GM18499 (cell line): Measurements from ENCODE around the gene CDH13.

Experiments
- ATAC-seq: cut with Tn5 transposase; IDR thresholded peaks from one replicate; pipeline ENCODE4 v1.9.1; 2021; ENCODE audit warnings: moderate number of reproducible peaks; ENCODE audit not compliant: insufficient read depth, unreplicated experiment

CDH13 gene

GRCh38 chr16:83813823-83814658, 1187.3 kb downstream of the CDH13 start:
- no peak for ATAC-seq

GRCh38 chr16:83814659-83814985, 1187.9 kb downstream of the CDH13 start:
- no peak for ATAC-seq

DNA sequence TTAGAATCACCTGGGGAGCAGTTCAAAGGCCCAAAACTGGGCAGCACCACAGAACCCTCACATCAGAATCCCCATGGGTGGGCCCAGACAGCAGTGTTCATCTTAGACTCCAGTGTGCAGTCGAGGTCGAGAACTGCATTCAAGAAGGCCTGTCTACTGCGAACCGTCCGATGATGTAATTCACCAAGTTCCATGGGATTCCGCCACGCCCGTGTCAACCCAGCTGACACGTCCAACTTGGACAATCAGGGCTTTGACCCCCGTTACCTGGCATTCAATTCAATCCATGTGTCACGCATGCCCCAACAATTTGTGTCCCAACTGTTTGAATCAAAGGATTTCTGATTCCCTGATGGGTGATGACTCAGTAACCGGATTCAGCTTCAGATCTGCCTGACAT, 1190.3 kb downstream of the CDH13 start:
- no peak for ATAC-seq

GRCh38 chr16:83818276-83818675, 1191.5 kb downstream of the CDH13 start:
- no peak for ATAC-seq

DNA sequence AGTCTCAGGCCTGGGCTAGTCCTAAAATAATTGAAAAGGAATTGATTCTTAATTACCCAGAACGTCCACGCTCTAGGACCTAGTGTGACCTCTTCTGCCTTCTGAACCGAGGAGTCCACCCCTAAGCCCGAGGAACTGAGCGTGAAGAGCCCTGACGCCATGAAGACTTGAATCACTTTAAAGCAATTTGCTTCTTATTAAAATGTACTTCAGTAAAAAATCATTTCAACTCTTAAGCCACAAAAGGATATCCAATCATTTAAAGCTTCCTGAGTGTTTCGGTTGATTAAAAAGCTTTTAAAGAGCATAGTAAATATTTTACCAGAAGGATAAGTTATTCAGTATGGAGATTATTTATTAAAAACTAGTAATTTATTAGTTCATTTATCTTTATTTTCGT, 1192.6 kb downstream of the CDH13 start:
- no peak for ATAC-seq

- no peak for ATAC-seq
Observed at GRCh38 chr16:83826146-83826913, 1199.6 kb downstream of the CDH13 start.

DNA sequence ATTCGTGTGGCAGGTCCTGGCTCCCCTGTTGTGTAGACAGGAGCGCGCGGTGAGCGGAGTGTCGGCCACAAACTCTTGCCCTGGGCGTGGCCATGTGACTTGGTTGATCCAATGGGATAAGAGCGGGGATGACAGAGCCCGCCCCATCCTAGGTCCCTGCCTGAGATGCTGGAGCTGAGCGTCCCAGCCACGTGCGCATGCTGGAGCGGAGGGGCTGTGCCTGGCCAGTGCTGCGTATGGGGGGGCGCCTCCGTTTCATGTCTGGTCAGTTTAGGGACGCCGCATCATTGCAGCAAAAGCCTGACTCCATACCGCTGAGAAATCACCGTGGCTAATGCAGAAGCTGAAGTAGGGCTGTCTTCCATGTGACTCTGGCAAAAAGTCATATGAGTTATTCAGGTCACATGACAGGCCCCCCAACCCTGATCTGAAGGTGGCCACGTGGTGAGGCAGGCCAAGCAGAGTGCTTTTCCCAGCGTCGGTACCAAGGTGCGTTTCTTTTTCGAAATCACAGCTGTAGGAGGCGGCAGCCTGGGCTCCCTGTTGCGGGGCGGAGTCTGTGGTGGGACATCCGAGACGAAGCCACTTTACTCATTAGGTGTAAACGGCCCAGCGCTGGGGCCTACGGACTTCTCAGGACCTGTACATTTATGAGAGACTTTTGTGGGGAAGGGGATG, 1203.5 kb downstream of the CDH13 start:
- no peak for ATAC-seq

GRCh38 chr16:83830769-83831455, 1204.1 kb downstream of the CDH13 start:
- no peak for ATAC-seq

DNA sequence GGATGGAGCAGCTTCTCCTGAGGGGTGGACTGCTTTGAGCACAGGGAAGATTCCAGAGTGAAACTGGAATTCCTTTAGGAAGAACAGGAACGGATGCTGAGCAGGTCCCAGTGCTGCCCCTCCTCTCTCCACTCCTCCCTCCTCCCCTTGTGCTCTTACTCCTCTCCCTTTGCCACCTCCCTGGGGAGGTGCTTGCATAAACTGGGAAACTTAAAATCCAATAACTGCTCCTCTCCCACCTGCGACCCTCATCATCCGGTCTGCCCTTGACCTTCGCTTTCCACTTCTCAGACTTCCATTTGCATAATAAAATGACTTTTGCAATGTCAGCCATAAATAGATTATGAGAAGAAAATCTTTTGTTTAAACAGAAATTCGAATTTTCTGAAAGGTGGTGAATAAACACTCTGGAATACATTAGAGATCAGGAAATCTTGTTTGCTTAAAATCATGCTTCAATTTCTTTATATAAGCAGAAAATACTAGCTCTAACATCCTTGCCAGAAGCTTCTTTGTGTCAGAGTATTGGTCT, 1204.8 kb downstream of the CDH13 start:
- ATAC-seq = no peak

- ATAC-seq = no peak
Observed at GRCh38 chr16:83833921-83834320, 1207.2 kb downstream of the CDH13 start.

- ATAC-seq = no peak
Observed at GRCh38 chr16:83835586-83836566, 1209.1 kb downstream of the CDH13 start.

DNA sequence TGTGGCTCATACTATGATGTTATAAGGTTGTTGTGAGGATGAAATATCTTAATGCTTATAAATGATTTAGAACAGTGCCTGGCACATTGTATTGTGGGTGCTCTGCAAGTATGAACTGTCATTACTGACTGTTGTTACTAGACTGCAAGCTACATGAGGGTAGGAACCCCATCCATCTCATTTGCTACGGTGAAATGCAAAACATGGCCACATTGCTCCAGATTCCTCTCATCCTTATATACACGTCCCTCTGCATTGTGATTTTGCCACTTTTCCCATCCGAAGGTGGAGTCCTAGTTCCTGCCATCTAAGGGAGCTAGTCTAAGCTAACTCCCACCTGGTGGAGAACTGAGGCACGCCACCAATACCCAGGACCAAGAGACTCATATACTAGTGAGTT, 1210.8 kb downstream of the CDH13 start:
- no peak for ATAC-seq

- ATAC-seq = no peak
Observed at GRCh38 chr16:83838151-83838550, 1211.4 kb downstream of the CDH13 start.

GRCh38 chr16:83839561-83839960, 1212.8 kb downstream of the CDH13 start:
- ATAC-seq = no peak

DNA sequence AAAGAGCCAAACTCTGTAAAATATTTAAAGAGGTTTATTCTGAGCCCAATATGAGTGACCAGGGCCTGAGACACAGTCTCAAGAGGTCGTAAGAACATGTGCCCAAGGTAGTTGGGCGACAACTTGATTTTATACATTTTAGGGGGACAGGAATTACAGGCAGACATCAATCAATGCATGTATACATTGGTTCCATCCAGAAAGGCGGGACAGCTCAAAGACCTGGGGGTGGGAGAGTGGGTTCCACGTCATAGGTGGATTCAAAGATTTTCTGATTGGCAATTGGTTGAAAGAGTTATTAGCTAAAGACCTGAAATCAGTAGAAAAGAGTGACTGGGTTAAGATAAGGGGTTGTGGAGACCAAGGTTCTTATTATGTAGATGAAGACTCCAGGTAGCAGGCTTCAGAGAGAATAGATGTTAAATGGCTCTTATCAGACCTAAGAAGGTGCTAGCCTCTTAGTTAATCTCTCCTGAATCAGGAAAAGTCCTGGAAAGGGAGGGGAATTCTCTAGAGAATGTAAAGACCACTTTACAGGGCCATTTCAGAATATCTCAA, 1213.4 kb downstream of the CDH13 start:
- no peak for ATAC-seq

DNA sequence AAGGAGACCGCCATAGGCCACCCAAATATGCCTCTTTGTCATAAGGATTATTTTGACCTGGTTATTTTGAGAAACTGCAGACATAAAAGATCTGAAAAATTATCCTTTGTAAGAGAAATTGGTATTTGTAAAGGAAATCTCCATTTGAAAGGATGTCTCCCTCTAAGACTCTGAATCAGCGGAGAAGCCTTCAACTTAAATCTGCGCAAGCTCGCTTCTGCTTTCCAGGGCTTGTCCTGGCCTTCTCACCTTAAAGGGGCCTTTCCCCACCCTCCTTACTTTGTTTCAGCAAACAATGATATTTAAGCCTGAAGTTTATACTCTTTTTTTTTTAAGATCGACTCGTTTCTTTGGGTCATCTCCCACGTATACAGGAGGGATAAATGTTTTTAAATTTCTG, 1215.5 kb downstream of the CDH13 start:
- ATAC-seq = no peak

- ATAC-seq = no peak
Observed at GRCh38 chr16:83842756-83843507, 1216.2 kb downstream of the CDH13 start.

DNA sequence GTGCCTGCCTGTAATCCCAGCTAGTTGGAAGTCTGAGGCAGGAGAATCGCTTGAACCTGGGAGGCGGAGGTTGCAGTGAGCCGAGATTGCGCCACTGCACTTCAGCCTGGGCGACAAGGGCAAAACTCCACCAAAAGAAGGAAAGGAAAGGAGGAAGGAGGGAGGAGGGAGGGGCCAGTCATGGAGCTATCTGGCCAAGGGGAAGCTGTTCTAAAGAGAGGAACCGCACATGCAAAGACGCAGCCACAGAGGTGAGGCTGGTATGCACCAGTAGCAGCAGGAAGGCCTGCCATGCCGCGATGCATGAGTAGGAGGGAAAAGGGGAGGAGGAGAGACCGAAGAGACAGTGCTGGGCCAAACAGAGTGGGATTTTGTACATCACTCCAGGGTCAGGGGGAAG, 1216.9 kb downstream of the CDH13 start:
- no peak for ATAC-seq
